HG02943 (cell line): Measurements from ENCODE around the gene CCR4.
A peak's percentile ranks its signal among the peaks of the same experiment; 100 is the strongest.
"Not testable (repeated sequence)": the region's sequence is repeated elsewhere in the genome, so short reads cannot be mapped to it uniquely, and the experiment has no call there.

Experiments
- ATAC-seq: cut with Tn5 transposase; IDR thresholded peaks from one replicate; pipeline ENCODE4 v1.9.1; 2021; ENCODE audit warnings: mild to moderate bottlenecking, low read depth, moderate library complexity; ENCODE audit not compliant: unreplicated experiment

Gene CCR4

GRCh38 chr3:32951410-32951811, at the start of gene CCR4:
Gene CCR4, plus strand, starts transcription at chr3:32951644. Its CDS starts 1,779 bp downstream, at chr3:32953423.
- no peak for ATAC-seq

DNA sequence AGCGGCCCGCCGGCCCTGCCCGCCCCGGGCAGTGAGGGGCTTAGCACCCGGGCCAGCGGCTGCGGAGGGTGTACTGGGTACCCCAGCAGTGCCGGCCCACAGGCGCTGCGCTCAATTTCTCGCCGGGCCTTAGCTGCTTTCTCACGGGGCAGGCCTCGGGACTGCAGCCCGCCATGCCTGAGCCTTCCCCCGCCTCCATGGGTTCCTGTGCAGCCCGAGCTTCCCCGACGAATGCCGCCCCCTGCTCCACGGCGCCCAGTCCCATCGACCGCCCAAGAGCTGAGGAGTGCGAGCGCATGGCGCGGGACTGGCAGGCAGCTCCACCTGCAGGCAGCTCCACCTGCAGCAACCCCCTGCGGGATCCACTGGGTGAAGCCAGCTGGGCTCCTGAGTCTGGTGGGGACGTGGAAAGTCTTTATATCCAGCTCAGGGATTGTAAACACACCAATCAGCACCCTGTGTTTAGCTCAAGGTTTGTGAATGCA, 48.5 kb upstream of the CCR4 start:
- peak; percentile 84 for ATAC-seq

DNA sequence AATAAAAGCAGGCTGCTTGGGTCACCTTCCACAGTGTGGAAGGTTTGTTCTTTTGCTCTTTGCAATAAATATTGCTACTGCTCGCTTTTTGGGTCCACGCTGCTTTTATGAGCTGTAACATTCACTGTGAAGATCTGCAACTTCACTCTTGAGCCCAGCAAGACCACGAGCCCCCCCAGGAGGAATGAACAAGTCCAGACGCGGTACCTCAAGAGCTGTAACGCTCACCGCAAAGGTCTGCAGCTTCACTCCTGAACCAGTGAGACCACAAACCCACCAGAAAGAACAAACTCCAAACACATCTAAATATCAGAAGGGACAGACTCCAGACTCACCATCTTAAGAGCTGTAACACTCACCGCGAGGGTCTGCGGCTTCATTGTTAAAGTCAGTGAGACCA, 47.5 kb upstream of the CCR4 start:
- no peak for ATAC-seq

DNA sequence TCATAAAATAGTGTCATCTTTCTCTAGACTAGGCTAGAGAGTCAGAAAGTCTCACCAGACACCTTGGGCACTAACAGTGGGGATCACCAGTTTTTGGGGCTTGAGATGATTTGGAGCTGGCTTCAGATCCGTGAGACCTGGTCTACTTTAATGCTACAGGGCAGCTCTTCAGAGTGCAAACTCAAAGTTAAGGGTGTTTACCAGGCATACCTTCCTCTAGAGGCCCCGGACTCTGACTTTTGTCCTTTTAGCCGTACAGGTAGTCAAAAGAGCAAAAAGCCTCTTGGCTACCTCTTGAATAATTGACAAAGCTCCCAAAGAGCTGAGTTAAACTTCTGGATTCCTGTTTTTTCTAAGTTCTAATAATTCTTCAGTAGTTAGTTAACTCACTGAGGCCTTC, 41.4 kb upstream of the CCR4 start:
- no peak for ATAC-seq

DNA sequence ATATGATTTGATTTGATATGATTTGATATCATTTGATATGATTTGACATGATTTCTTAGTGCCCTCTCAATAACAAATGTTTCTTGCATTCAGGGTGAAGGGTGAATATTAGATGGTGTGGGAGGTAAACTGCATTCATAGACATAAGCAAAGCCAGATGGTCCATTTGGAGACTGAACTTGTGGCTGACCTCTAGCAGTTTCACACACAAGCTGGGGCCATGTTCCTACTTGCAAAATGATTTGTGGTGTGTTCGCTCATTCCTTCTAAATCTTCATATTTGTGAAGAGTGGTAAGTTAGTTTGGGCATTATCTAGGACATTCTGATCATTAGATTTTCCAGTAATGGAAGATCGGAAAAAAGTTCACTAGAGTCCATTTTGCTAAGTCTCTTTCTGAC, 40.5 kb upstream of the CCR4 start:
- ATAC-seq = no peak

DNA sequence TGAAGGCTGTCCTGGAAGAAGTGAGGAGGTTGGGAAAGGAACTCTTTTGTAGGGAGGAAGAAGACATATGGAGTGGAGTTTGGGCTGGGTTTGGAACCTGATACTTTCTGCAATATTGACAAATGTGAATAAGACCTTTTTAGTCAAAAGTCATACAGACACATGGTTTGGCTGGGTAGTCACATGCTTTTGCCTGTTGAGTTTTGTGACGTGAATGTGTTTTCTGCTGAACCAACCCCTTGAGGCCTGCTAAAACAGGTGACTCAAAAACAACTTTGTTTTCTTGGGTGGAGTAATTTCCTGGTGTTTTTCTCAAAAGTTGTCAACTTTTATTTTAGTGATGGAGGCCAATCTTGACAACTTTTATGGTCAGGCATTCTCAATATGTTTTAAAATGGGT, 39.4 kb upstream of the CCR4 start:
- no peak for ATAC-seq

- no peak for ATAC-seq
Observed at GRCh38 chr3:32913790-32914446, 37.5 kb upstream of the CCR4 start.

DNA sequence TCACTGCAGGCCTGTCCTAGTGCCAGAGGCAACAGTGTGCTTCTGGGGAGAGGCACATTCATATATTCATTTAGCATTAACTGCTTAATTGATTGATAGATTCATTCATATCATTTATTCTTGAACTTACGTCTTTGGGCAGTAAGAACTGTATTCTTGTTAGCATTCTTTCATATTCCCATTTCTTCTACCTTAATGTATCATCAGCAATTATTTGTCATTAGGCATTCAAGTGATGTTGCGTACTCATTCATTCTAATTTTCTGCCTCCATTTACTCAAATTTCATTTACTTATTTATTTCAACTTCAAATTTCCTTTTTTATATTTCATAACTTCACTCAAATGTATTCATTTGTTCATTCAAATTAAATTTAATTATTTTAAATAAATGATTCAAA, 31.5 kb upstream of the CCR4 start:
- no peak for ATAC-seq

GRCh38 chr3:32922078-32922477, 29.4 kb upstream of the CCR4 start:
- ATAC-seq = no peak

- no peak for ATAC-seq
Observed at GRCh38 chr3:32930161-32930560, 21.3 kb upstream of the CCR4 start.

- not testable (repeated sequence) for ATAC-seq
Observed at GRCh38 chr3:32931273-32931672, 20.2 kb upstream of the CCR4 start.

GRCh38 chr3:32934150-32934742, 17.2 kb upstream of the CCR4 start:
- no peak for ATAC-seq

- ATAC-seq = no peak
Observed at GRCh38 chr3:32937331-32937730, 14.1 kb upstream of the CCR4 start.

- ATAC-seq = not testable (repeated sequence)
Observed at GRCh38 chr3:32939531-32940284, 11.7 kb upstream of the CCR4 start.

GRCh38 chr3:32940726-32941125, 10.7 kb upstream of the CCR4 start:
- ATAC-seq = no peak

DNA sequence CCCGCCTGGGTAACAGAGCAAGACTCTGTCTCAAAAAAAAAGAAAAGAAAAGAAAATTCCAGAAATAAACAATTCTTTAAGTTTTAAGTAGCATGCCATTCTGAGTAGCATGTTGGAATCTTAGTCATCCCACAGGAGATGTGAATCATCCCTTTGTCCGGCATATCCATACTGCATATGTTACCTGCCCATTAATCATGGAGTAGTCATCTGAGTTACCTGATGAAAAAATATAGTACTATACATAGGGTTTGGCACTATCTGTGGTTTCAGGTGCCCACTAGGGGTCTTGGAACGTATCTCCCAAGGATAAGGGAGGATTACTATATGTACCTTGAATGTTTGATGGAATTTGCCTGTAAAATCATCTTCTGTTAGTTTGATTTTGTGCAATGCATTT, 6.3 kb upstream of the CCR4 start:
- no peak for ATAC-seq

DNA sequence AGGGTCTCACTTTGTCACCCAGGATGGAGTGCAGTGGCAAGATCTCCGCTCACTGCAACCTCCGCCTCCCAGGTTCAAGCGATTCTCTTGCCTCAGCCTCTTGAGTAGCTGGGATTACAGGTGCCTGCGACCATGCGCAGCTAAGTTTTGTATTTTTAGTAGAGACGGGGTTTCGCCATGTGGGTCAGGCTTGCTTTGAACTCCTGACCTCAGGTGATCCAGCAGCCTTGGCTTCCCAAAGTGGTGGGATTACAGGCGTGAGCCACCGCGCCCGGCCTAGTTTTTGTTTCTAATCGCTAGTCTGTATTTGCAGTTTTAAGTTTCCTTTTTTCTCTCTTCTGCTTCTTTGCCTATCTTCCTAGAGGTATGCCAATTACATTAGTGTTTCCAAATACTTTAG, 5.8 kb upstream of the CCR4 start:
- not testable (repeated sequence) for ATAC-seq

DNA sequence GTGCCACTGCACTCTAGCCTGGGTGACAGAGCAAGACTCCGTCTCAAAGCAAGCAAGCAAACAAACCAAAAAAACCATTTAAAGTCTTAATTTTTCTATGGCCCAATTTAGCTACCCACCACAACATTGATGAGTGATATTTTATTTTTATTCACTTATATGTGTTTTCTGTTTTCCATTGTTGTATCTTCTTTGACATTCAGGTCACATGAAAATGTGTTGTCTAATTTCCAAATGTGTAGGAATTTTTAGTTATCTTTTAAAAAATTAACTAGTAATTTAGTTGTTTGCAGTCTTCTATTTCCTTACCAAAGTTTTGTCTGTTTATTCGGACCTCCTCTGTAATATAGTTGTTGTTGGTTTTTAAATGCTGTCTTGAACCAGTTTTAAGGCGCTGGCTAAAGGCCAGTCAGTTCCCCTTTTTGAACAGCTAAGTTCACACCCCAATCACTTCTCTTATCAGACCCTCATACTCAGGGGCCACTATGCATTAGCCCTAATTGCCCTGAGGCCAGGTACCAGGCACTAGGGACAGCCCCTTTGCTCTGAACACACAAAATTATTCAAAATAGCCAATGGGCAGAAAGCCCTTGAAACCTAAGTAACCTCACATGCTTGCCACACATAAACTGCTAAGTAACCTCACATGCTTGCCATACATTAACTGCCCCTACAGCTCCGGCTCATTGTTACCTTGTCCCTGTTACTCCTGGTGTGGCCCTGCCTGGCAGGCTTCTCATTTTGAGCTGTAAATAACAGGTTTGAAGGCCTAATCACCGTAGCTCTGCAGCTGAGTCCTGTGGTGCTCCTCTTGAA, 4.3 kb upstream of the CCR4 start:
- no peak for ATAC-seq

DNA sequence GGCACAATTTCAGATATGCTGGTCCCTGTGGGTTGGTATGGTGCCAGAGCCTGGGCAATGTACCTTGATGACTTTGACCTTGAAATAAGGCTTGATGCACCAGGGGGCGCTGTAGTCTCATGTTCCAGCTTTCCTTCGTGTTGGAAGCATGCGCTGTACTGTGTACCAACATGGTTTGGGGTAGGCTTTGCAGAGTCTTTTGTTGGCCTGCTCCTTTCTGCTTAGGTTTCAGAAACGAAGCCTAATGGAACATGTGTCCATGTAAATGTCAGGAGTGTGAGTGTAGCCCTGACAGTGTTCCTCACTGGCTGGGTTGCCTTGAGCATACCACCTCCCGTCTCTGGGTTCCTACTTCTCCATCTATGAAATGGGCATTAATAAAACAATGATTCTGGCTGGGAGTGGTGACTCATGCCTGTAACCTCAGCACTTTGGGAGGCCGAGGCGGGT, 3.6 kb upstream of the CCR4 start:
- no peak for ATAC-seq

GRCh38 chr3:32948625-32949445, 2.6 kb upstream of the CCR4 start:
- ATAC-seq = no peak
